ENCODE data around the gene PRKACG.

Gene PRKACG

GRCh38 chr9:68964102-68964541, 49.8 kb downstream of the PRKACG start:
- no peak overlapping the region for H3K9ac ChIP-seq (ENCODE audit: low read length)
- no peak for TF ChIP-seq EZH2 (IDR thresholded peaks at IDR 0.05; ENCODE audit: borderline replicate concordance, low read length)
- TF ChIP-seq CTCF (IDR thresholded peaks at IDR 0.05; ENCODE audit: low read length): no peak
- H2AFZ ChIP-seq (ENCODE audit: low read length): no peak overlapping the region
- H3K4me1 ChIP-seq (ENCODE audit: insufficient read depth, low read length, severe bottlenecking): no peaks in the 10 kb centered on the region
- no peaks in the 10 kb centered on the region for H3K79me2 ChIP-seq (ENCODE audit: insufficient read depth, low read length)
- H3K27me3 ChIP-seq (ENCODE audit: insufficient read depth, low read length): no peaks in the 10 kb centered on the region
- no peaks in the 10 kb centered on the region for H3K9me3 ChIP-seq (ENCODE audit: low read length)
- H3K36me3 ChIP-seq (ENCODE audit: insufficient read depth, low read length): no peaks in the 10 kb centered on the region
- no peaks in the 10 kb centered on the region for H3K9me2 ChIP-seq (ENCODE audit: low read depth, low read length)
- H3K4me2 ChIP-seq (ENCODE audit: low read length): no peak overlapping the region
- H3K27ac ChIP-seq (ENCODE audit: low read depth, low read length, poor library complexity, severe bottlenecking): no peak overlapping the region
- H3K4me3 ChIP-seq (ENCODE audit: low read depth, low read length, poor library complexity, severe bottlenecking): no peak overlapping the region
- no peaks in the 10 kb centered on the region for H3F3A ChIP-seq (ENCODE audit: insufficient read depth, low read length)
- no peaks in the 10 kb centered on the region for H4K20me1 ChIP-seq (ENCODE audit: insufficient read depth, low read length)

GRCh38 chr9:68963416-68963815, 50.5 kb downstream of the PRKACG start:
- Histone ChIP-seq H3K4me3 (ENCODE audit: low read depth, low read length, poor library complexity, severe bottlenecking) (no peak overlapping the region), H3K9me3 (ENCODE audit: low read length) (no peaks in the 10 kb centered on the region), H3K9me2 (ENCODE audit: low read depth, low read length) (no peaks in the 10 kb centered on the region), H3K79me2 (ENCODE audit: insufficient read depth, low read length) (no peaks in the 10 kb centered on the region), H2AFZ (ENCODE audit: low read length) (no peak overlapping the region), H3K4me2 (ENCODE audit: low read length) (no peak overlapping the region), H3K27me3 (ENCODE audit: insufficient read depth, low read length) (no peaks in the 10 kb centered on the region), H3K9ac (ENCODE audit: low read length) (no peak overlapping the region), H4K20me1 (ENCODE audit: insufficient read depth, low read length) (no peaks in the 10 kb centered on the region), H3K27ac (ENCODE audit: low read depth, low read length, poor library complexity, severe bottlenecking) (no peak overlapping the region), H3F3A (ENCODE audit: insufficient read depth, low read length) (no peaks in the 10 kb centered on the region), H3K4me1 (ENCODE audit: insufficient read depth, low read length, severe bottlenecking) (no peaks in the 10 kb centered on the region), H3K36me3 (ENCODE audit: insufficient read depth, low read length) (no peaks in the 10 kb centered on the region)
- no peak for TF ChIP-seq CTCF (IDR thresholded peaks at IDR 0.05; ENCODE audit: low read length)
- TF ChIP-seq EZH2 (IDR thresholded peaks at IDR 0.05; ENCODE audit: borderline replicate concordance, low read length): no peak
